ENCODE results near the gene LPP.

The LPP gene

DNA sequence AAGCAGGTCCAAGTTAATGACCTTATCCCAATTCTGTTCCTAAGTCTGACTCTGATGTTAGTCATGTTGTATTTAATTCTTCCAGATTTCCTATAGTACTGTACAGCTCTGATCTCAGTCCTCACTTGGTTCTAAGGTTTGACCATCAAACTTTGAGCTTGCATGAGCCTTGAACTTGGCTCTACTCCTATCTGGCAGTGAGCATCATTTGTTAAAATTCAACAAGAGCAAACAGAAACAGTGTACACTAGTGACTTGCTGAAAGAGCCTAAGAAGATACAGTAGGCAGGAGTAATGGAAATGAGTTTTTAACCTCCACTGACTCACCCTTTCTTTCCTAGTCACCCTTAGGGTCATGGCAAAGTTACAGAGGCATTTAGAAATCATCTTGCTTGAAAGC lies 566.7 kb downstream of the LPP start:
- DNase-seq = no peak

DNA sequence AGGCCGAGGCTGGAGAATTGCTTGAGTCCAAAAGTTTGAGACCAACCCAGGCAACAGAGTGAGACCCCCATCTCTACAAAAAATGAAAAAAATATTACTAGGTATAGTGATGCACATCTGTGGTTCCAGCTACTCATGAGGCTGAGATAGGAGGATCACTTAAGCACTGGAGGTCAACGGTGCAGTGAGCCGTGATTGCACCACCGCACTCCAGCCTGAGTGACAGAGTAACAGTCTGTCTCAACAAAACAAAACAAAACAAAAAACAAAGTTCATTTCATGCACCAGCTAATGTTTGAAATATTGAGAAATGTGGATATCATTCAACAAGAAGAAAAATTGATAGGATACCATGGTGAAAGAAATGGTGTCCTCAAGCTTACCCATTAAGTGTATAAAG lies 567.4 kb downstream of the LPP start:
- no peak for DNase-seq

GRCh38 chr3:188721990-188722389 lies 568.0 kb downstream of the LPP start:
- DNase-seq = no peak

GRCh38 chr3:188722963-188723362 lies 569.0 kb downstream of the LPP start:
- no peak for DNase-seq

GRCh38 chr3:188727052-188727451 lies 573.1 kb downstream of the LPP start:
- DNase-seq = no peak

DNA sequence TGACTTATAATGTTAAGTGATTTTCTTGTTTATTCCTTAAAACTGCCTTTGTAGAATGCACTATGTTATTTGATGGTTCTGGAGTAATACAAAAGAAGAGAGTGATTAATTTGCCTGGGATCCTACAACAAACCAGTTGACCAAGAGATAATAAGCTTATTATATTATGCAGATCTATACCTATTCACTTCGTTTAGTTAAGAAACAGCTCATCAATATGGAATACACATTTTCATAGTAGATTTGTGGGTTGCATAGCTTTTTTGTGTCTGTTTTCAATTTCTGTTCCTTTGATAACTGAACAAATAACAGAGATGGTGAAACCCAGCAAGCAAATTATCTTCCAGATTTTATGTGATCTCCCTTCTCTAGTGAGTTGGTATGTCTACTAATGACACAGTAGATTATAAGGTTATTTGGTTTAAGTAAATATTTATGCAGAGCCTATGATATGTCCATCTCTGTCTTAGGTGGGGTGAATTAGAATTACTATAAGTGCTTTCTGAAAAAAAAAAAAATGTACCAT lies 574.5 kb downstream of the LPP start:
- DNase-seq = no peak

GRCh38 chr3:188729422-188729821 lies 575.5 kb downstream of the LPP start:
- no peak for DNase-seq

- no peak for DNase-seq
These were observed 580.4 kb downstream of the LPP start for GRCh38 chr3:188734395-188734794.

GRCh38 chr3:188739511-188739910 lies 585.6 kb downstream of the LPP start:
- no peak for DNase-seq

DNA sequence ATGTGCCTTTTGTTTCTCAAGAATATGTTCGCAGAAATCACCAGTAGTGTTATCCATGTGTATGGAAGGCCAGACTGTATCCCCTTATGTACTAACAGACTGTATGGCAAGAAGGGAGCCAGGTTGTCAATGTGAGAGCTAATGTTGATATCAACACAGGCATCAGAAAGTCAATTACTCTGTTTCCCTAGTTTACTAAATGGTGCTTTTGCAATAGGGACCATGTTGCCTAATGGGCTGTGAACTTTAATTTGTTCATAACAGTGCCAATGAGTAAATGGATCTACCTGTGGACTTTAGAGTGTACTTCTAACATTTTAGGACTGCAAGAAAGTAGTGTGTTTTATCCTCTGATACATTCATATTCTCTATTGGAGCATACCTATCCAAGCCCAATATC lies 586.1 kb downstream of the LPP start:
- no peak for DNase-seq

- DNase-seq = no peak
These were observed 589.0 kb downstream of the LPP start for GRCh38 chr3:188742755-188743550.

DNA sequence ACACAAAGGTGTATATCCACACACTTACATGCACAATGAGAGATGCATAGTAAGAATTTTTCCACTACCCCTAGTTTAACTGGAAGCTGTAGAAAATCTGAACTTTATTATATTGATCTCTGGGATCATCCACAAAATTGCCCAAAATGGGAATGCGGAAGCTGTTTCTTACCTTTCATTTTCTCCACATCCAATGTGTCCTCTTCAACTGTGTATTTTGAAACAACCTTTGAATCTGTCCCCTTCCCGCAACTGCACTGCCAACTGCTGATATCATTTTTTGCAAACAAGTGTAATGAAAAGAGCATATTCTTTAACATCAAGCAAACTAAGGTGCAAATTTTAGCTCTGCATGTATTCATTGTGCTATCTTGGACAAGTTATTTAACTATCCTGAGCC lies 590.2 kb downstream of the LPP start:
- DNase-seq = no peak

DNA sequence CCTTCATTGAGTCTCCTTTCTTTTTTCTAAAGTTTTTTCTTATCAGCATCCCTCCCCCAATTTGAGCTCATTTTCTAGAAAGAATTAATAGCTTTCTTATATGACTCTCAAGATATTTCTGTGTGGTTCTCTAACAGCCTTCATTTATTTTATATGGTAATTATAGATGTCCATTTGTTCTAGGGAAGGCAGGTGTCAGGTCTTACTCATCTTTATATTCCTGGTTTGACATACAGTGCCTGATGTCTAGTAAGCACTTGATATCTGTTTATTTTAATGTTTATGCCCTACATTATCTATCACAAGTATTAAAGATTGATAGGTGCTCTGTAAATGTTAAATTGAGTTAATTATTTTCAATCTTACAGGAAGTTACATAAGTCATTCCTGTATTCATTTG lies 591.1 kb downstream of the LPP start:
- DNase-seq = no peak

- no peak for DNase-seq
These were observed 592.4 kb downstream of the LPP start for GRCh38 chr3:188746291-188746783.

- no peak for DNase-seq
These were observed 593.5 kb downstream of the LPP start for GRCh38 chr3:188747489-188747888.

GRCh38 chr3:188749010-188749617 lies 595.2 kb downstream of the LPP start:
- no peak for DNase-seq

DNA sequence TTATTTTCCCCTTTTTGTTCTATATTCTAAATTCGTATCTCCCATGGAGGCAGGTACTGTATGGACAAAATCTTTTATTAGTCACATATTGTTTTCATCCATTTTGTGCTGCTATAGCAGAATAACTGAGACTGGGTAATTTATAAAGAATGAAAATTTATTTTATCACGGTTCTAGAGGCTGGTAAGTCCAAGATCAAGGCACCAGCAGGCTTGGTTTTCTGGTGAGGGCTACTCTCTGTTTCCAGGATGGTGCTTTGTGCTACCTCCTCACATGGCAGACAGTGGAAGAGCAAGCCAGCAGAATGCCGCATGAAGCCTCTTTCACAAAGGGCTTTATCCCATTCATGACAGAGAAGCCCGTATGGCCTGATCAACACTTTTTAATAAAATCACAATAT lies 595.9 kb downstream of the LPP start:
- DNase-seq = no peak

- DNase-seq = no peak
These were observed 596.7 kb downstream of the LPP start for GRCh38 chr3:188750617-188751016.

- no peak for DNase-seq
These were observed 598.9 kb downstream of the LPP start for GRCh38 chr3:188752850-188753249.

- no peak for DNase-seq
These were observed 600.3 kb downstream of the LPP start for GRCh38 chr3:188754267-188754666.

- no peak for DNase-seq
These were observed 602.3 kb downstream of the LPP start for GRCh38 chr3:188756241-188756640.

DNA sequence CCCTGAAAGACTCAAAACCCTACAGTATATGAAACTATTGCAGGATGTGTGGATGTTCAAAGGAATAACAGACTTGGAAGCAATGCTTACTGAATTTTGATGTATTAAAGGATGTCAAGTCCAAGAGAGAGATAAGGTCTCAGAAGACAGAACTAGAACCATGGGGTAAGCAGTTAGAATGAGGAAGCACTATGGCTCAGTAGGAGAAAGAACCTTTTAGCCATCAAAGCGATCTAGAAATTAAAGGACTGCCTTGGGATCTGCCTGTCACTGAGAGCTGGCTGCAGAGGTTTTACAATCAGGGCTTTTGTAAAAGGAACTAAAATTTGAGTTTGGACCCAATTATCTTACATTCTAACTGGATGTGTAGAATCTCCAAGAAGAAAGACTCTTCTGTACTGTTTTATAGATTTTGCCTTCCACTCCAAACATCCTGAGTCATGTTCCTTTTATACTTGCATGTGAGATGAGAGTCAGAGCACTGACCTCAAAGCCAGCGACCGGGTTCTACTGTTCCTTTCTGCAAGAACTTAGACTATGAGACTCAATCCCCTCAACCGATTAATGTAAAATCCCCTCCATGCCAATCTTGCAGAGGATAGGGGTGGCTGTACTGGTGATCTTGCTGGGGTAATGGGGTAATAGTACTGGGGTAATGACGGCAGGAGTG lies 605.5 kb downstream of the LPP start:
- no peak for DNase-seq

- no peak for DNase-seq
These were observed 606.5 kb downstream of the LPP start for GRCh38 chr3:188760408-188760807.
